Activated T-helper 1 cell treated with anti-CD3 and anti-CD28 coated beads, Interleukin-12 subunit alpha, Interleukin-12 subunit beta, Interleukin-2, Interleukin-4 antibody, amounts not matched to agents 30 ng/mL and 10 ng/mL and 1 ng/mL, durations not matched to agents 14 hours and 24 hours and 36 hours (primary cell): ENCODE results near the gene SYT6. TPM values are rescaled to one million over a fixed set of nuclear protein-coding genes. Genes with fewer than 3 reads are reported as not detected.

ENCODE experiments used
- DNase-seq: peaks from one replicate; pipeline ENCODE4 v3.0.0; 2021; ENCODE audit warnings: low spot score
- H3K27ac Mint-ChIP-seq: one replicate; pipeline ENCODE4 v1.8.0; 2021; ENCODE audit warnings: mild to moderate bottlenecking, mixed read lengths
- H3K27me3 Mint-ChIP-seq: one replicate; pipeline ENCODE4 v1.8.0; 2022; ENCODE audit warnings: mild to moderate bottlenecking, moderate library complexity, mixed read lengths; ENCODE audit not compliant: insufficient read depth
- H3K36me3 Mint-ChIP-seq: one replicate; pipeline ENCODE4 v1.8.0; 2021; ENCODE audit warnings: low read depth, mixed read lengths
- H3K4me1 Mint-ChIP-seq: one replicate; pipeline ENCODE4 v1.8.0; 2021; ENCODE audit warnings: low read depth, mixed read lengths
- H3K4me3 Mint-ChIP-seq: one replicate; pipeline ENCODE4 v1.8.0; 2021; ENCODE audit warnings: mild to moderate bottlenecking, moderate library complexity, mixed read lengths
- H3K9me3 Mint-ChIP-seq: one replicate; pipeline ENCODE4 v1.8.0; 2021; ENCODE audit warnings: mixed read lengths
- intact Hi-C: fragments of 100-400 bp; cut with micrococcal nuclease; formaldehyde crosslinking; loops from one replicate; pipeline ENCODE4 v1.15.1; 2024
- total RNA-seq: library from RNA; stranded (reverse); gene quantifications from 2 replicates; pipeline ENCODE4 v1.2.3, GENCODE V29; 2022

The SYT6 gene
- total RNA-seq, 1 donor from 2014 or later, result not detected

DNA sequence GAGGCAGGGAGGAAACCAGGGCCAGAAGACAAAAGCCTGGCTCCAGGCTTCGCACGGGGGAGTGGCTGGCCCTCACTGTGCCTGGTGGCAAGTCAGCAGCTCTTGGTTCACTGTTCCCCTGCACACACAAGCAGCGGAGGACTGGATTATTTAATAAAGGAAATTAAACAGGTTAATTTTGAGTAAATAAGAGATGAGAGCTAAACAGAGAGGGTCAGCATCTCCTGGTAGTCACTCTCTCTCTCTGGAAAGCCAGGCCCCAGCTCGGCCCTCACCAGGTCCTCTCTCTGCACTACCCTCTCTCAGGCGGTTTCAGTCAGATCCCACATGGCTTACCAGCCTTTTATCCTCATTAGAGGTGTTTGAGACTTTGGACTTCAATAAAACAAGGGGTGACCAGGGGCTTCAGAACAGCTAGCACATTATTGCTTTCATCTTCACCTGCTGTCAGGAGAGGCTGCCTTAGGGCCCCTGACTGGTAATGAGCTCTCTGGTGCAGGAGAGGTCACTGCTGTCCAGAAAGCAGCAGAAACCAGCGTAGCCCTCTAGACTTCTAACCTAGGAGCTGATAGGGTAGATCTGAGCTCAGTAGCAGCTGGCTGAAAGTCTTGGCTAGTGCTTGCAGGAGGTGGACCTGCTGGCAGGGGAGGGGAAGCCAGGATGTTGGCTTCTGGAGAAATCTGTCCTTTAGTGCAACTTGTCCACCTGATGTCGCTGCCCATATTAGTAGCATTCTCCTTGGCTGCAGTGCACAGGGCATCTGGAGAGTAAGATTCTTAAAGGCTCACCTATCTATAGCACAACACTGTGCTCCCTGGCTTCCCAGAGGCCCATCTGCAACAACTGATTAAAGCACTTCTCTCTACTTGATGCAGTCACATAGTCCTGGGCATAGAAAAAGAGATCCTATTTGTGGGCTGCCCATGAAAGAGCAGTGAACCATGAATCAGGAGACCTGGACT is 45.9 kb downstream of the SYT6 start:
- Mint-ChIP-seq H3K27me3 (peaks cover 3% of the 10 kb centered on the region), H3K9me3 (no peaks in the 10 kb centered on the region), H3K4me1 (no peaks in the 10 kb centered on the region), H3K27ac (no peak overlapping the region), H3K4me3 (no peak overlapping the region), H3K36me3 (no peaks in the 10 kb centered on the region)
- intact Hi-C loops, result no loop called here
- no peak for DNase-seq

- no peak for DNase-seq
- Mint-ChIP-seq H3K4me1 (no peaks in the 10 kb centered on the region), H3K36me3 (no peaks in the 10 kb centered on the region), H3K9me3 (no peaks in the 10 kb centered on the region), H3K4me3 (no peak overlapping the region), H3K27ac (no peak overlapping the region), H3K27me3 (peaks cover 8% of the 10 kb centered on the region)
- intact Hi-C loops, result no loop called here
These were observed 48.2 kb downstream of the SYT6 start for GRCh38 chr1:114105421-114105979.

DNA sequence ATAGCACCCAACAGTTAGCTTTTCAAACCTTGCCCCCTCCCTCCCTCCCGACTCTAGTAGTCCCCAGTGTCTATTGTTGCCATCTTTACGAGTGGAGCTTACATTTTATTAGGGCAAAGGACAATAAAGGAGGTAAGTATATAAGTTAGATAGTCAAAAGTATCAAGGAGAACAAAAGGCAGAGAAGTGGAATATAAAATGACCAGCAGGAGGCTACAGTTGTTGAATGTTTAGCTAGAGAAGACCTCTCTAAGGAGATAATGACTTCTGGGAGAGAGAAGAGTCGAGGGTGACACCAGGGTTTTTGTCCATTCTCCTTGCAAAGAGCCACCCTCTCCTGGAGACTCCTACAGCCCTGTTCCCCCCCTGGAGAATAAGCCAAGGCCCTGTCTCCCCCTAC is 48.7 kb downstream of the SYT6 start:
- no peak for DNase-seq
- Mint-ChIP-seq H3K27ac (no peak overlapping the region), H3K27me3 (peaks cover 8% of the 10 kb centered on the region), H3K4me1 (no peaks in the 10 kb centered on the region), H3K9me3 (no peaks in the 10 kb centered on the region), H3K36me3 (no peaks in the 10 kb centered on the region), H3K4me3 (no peak overlapping the region)
- intact Hi-C loops, result no loop called here

DNA sequence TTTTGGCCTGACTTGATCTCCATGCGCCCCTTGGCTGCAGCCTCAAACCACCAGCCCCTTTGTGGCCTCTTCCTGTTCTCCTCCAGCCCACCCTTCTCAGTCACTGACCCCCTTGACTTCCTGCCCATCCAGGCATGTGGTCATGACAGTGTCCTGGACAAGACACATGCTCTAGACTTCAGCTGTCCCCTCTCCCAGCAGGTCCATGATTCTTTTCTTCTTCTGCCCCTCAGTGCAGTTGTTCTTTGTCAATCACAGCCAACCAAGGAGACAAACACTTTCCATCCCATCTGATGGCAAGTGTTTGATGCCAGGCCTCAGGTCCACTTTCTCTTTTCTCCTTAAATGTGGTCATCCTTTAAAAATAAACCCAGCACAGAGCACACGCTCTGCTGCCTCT is 49.7 kb downstream of the SYT6 start:
- Mint-ChIP-seq H3K4me3 (no peak overlapping the region), H3K36me3 (no peaks in the 10 kb centered on the region), H3K4me1 (no peaks in the 10 kb centered on the region), H3K27me3 (peaks cover 8% of the 10 kb centered on the region), H3K9me3 (no peaks in the 10 kb centered on the region), H3K27ac (no peak overlapping the region)
- intact Hi-C loops, result no loop called here
- no peak for DNase-seq

GRCh38 chr1:114102136-114102535 is 51.5 kb downstream of the SYT6 start:
- intact Hi-C loops, result no loop called here
- Mint-ChIP-seq H3K36me3 (no peaks in the 10 kb centered on the region), H3K4me3 (no peak overlapping the region), H3K27ac (no peak overlapping the region), H3K27me3 (peaks cover 8% of the 10 kb centered on the region), H3K9me3 (no peaks in the 10 kb centered on the region), H3K4me1 (no peaks in the 10 kb centered on the region)
- DNase-seq, result no peak

DNA sequence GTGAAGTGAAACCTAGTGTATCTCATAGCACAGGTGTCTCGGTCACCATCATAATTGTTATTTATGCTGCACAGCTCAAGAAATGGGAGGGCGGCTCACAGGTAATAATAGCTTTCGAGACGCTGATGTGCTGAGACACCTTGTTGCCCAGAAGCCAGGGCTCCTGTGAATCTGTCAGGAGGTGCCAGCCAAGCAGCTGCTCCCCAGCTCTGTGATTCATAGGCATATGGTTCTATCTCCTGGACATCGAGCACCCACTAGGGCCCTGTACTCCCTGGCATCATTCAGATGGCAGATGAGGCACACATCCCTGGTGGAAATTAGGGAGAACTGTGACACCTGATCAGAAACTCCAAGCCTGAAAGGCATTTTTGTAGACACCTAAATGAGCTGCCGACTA is 53.5 kb downstream of the SYT6 start:
- Mint-ChIP-seq H3K27ac (no peak overlapping the region), H3K4me1 (no peaks in the 10 kb centered on the region), H3K4me3 (no peak overlapping the region), H3K9me3 (no peaks in the 10 kb centered on the region), H3K36me3 (no peaks in the 10 kb centered on the region), H3K27me3 (peaks cover 7% of the 10 kb centered on the region)
- intact Hi-C loops, result no loop called here
- no peak for DNase-seq

DNA sequence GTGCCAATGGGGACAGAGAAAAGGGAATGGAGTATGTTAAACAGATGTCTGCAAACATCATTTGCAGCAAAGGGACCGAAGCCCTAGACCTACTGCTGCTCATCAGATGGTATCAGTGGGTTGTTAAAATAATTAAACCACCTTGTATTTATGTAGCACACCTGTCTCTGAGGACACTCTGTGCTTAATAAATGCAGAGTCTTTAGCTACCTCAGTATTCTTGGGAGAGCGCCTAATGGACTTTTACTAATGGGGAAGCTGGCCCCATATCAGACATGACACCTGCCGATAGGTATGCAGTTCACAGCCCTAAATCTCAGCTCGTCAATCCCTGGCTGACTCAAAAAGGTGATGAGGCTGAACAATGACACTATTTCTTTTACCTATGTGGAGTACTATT is 54.4 kb downstream of the SYT6 start:
- H3K27ac Mint-ChIP-seq, result no peak overlapping the region
- no peaks in the 10 kb centered on the region for H3K4me1 Mint-ChIP-seq
- H3K36me3 Mint-ChIP-seq, result no peaks in the 10 kb centered on the region
- peaks cover 10% of the 10 kb centered on the region for H3K27me3 Mint-ChIP-seq
- intact Hi-C loops, result no loop called here
- H3K9me3 Mint-ChIP-seq, result no peaks in the 10 kb centered on the region
- H3K4me3 Mint-ChIP-seq, result no peak overlapping the region
- no peak for DNase-seq

DNA sequence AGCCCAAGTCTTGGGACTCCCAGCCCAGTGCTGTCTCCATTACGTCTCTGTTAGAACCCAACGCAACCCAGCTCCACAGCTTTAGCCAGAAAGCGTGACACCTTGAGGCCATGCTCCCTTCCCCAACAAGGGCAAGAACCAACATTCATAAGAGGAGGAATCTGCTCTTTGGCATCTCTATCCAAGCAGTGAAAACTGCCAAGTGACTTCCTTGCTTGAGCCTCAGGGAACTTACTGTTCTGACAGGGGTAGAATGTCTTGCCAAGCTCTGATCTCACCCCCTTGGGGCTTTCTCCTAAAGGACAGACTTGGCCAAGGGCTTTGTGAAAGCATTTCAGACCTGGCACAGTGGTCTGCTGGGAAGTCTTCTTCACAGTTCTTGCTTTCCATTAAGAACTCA is 56.6 kb downstream of the SYT6 start:
- intact Hi-C loops, result no loop called here
- peaks cover 4% of the 10 kb centered on the region for H3K27me3 Mint-ChIP-seq
- H3K27ac Mint-ChIP-seq, result no peak overlapping the region
- no peaks in the 10 kb centered on the region for H3K4me1 Mint-ChIP-seq
- H3K36me3 Mint-ChIP-seq, result no peaks in the 10 kb centered on the region
- DNase-seq, result no peak
- no peaks in the 10 kb centered on the region for H3K9me3 Mint-ChIP-seq
- H3K4me3 Mint-ChIP-seq, result no peak overlapping the region

DNA sequence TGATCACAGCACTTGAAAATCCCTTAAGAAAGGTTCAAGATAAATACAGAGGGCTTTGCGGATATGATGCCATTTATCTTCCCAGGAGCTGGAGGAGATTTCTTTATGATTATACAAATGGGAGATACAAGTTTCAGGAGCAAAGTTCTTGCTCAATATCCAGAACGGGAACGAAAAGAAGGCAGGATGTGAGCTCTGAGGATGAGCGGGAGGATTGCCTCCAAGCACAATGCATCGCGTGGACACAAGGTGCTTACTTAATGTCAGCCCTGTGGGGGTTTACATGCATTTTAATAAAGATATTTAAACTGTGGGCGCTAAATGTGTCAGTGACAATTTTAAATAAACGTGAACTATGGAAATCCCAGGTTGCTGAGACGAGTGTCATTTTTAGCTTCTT is 59.0 kb downstream of the SYT6 start:
- intact Hi-C loops, result no loop called here
- no peak overlapping the region for H3K27ac Mint-ChIP-seq
- no peaks in the 10 kb centered on the region for H3K36me3 Mint-ChIP-seq
- H3K4me1 Mint-ChIP-seq, result no peaks in the 10 kb centered on the region
- H3K9me3 Mint-ChIP-seq, result no peaks in the 10 kb centered on the region
- no peak for DNase-seq
- peaks cover 3% of the 10 kb centered on the region for H3K27me3 Mint-ChIP-seq
- H3K4me3 Mint-ChIP-seq, result no peak overlapping the region

- intact Hi-C loops, result no loop called here
- Mint-ChIP-seq H3K4me1 (no peaks in the 10 kb centered on the region), H3K9me3 (no peaks in the 10 kb centered on the region), H3K27ac (no peak overlapping the region), H3K4me3 (no peak overlapping the region), H3K36me3 (no peaks in the 10 kb centered on the region), H3K27me3 (peaks cover 3% of the 10 kb centered on the region)
- no peak for DNase-seq
These were observed 59.4 kb downstream of the SYT6 start for GRCh38 chr1:114094363-114094634.

GRCh38 chr1:114093624-114094362 is 59.9 kb downstream of the SYT6 start:
- H3K27ac Mint-ChIP-seq, result no peak overlapping the region

GRCh38 chr1:114092186-114093062 is 61.2 kb downstream of the SYT6 start:
- H3K27me3 Mint-ChIP-seq, result peaks cover 6% of the 10 kb centered on the region
- no peak for DNase-seq
- H3K9me3 Mint-ChIP-seq, result no peaks in the 10 kb centered on the region
- no peak overlapping the region for H3K27ac Mint-ChIP-seq
- intact Hi-C loops, result no loop called here
- H3K4me3 Mint-ChIP-seq, result no peak overlapping the region
- H3K4me1 Mint-ChIP-seq, result no peaks in the 10 kb centered on the region
- H3K36me3 Mint-ChIP-seq, result no peaks in the 10 kb centered on the region

More at GRCh38 chr1:114093624-114094362, 59.9 kb downstream of the SYT6 start:
- no peaks in the 10 kb centered on the region for H3K36me3 Mint-ChIP-seq
- intact Hi-C loops, result no loop called here
- no peaks in the 10 kb centered on the region for H3K4me1 Mint-ChIP-seq
- peaks cover 3% of the 10 kb centered on the region for H3K27me3 Mint-ChIP-seq
- no peak overlapping the region for H3K4me3 Mint-ChIP-seq
- no peaks in the 10 kb centered on the region for H3K9me3 Mint-ChIP-seq
- no peak for DNase-seq
